8988T (cell line): ENCODE measurements around the gene DPEP1.
"Not testable (repeated sequence)": the region's sequence is repeated elsewhere in the genome, so short reads cannot be mapped to it uniquely, and the experiment has no call there.

Experiments
- DNase-seq: peaks from one replicate; pipeline ENCODE4 v3.0.0; 2011

Gene DPEP1

GRCh38 chr16:89653656-89654295 lies 40.3 kb downstream of the DPEP1 start:
- no peak for DNase-seq

- DNase-seq, result no peak
Observed at GRCh38 chr16:89655062-89655643, 41.7 kb downstream of the DPEP1 start.

- DNase-seq, result peak; percentile 33
Observed at GRCh38 chr16:89656435-89657121, 43.1 kb downstream of the DPEP1 start.

GRCh38 chr16:89657442-89658220 lies 44.2 kb downstream of the DPEP1 start, which contains the start of the genes CHMP1A and SPATA33:
Gene CHMP1A (minus strand): TSS chr16:89657708. CDS start chr16:89657588, 120 bp downstream.
Gene SPATA33 (plus strand): TSS chr16:89657836. CDS start chr16:89657912, 76 bp downstream.
- peak; percentile 97 for DNase-seq

DNA sequence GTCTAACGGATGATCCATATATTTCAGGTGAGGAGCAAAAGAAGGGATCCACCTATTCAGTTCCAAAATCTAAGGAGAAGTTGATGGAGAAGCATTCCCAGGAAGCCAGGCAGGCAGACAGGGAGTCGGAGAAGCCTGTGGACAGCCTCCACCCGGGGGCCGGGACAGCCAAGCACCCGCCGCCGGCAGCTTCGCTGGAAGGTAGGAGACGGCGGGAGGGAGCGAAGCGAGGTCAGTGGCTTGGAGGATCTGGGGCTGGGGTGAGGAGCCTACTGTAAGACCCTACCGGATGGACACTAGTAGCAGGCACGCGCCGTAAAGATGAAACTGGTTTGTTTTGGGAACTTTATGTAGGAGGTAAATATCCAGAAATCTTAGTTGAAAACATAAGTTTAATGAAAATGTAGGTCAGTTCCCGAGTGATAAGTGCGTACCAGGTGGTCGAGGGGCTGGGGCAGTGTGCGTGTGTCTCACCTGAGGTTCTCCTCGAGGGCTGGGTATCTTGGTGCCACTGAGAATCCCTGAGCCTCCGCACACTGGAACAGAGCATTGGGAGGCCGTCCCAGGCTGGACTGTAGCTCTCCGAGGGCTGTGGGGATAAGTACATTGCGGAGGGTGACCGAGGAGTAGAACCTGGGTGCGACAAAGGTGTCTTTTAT lies 44.9 kb downstream of the DPEP1 start:
- DNase-seq, result peak; percentile 72

DNA sequence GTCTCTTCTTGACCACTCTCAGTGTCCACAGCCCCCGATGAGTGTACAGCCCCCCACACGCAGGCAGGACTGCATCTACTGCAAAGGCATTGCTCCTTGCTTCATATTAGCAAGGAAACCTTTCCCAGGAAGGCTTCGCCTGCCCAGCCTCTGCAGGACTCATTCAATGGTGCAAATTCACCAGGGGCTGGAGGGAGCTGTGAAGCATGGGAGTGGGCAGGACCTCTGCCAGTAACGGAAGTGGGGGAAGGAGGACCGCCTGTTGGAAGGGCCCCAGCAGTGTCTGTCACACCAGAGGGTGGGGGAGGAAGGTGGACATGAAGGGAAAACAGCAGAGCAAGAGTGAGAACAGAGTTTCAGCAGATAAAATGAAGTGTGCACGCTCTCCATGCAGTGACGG lies 46.7 kb downstream of the DPEP1 start:
- no peak for DNase-seq

DNA sequence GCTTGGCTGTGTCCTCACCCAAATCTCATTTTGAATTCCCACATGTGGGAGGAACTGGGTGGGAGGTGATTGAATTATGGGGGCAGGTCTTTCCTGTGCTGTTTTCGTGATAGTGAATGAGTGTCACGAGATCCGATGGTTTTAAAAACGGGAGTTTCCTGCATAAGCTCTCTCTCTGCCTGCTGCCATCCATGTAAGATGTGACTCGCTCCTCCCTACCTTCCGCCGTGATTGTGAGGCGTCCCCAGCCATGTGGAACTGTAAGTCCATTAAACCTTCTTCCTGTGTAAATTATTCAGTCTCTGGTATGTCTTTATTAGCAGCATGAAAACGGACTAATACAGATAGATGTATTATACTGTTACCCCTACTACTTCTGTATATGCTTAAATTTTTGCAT lies 47.8 kb downstream of the DPEP1 start:
- DNase-seq, result no peak

GRCh38 chr16:89664238-89664637 lies 50.8 kb downstream of the DPEP1 start:
- not testable (repeated sequence) for DNase-seq

GRCh38 chr16:89667000-89667399 lies 53.6 kb downstream of the DPEP1 start:
- DNase-seq, result not testable (repeated sequence)

DNA sequence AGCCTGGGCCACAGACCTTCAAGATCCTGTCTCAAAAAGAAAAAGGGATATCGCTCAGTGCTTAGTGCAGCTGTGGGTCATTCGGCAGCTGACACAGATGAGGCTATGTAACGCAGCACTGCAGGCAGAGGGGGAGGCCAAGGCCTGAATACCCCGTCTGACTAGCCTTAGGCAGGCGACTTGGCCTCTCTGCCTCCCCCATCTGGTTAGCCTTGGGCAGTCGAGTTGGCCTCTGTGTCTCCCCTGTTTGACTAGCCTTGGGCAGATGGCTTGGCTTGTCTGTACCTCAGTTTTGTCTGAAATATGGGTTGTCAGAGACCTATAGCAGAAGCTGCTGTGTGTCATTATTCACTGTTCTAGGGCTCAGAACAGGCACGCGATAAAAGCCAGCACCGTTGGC lies 54.2 kb downstream of the DPEP1 start:
- no peak for DNase-seq

DNA sequence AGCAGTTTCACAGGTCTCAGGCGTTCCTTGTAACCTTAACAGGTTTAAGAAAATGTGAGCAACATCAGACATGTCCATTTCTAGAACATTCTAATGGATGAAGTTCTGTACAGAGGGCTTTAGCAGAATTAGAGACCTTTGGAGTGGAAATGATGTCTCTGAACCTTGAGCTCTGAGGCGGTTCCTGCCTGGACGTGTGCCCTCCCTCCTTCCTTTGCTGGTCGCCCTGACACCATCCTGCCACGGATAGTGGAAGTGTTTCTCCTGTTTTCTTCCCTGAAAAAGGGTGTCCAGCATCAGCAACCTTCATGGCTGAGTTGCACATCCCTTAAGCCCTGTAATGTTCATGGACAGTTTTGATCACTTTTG lies 55.3 kb downstream of the DPEP1 start:
- no peak for DNase-seq

GRCh38 chr16:89669755-89670154 lies 56.3 kb downstream of the DPEP1 start:
- no peak for DNase-seq

DNA sequence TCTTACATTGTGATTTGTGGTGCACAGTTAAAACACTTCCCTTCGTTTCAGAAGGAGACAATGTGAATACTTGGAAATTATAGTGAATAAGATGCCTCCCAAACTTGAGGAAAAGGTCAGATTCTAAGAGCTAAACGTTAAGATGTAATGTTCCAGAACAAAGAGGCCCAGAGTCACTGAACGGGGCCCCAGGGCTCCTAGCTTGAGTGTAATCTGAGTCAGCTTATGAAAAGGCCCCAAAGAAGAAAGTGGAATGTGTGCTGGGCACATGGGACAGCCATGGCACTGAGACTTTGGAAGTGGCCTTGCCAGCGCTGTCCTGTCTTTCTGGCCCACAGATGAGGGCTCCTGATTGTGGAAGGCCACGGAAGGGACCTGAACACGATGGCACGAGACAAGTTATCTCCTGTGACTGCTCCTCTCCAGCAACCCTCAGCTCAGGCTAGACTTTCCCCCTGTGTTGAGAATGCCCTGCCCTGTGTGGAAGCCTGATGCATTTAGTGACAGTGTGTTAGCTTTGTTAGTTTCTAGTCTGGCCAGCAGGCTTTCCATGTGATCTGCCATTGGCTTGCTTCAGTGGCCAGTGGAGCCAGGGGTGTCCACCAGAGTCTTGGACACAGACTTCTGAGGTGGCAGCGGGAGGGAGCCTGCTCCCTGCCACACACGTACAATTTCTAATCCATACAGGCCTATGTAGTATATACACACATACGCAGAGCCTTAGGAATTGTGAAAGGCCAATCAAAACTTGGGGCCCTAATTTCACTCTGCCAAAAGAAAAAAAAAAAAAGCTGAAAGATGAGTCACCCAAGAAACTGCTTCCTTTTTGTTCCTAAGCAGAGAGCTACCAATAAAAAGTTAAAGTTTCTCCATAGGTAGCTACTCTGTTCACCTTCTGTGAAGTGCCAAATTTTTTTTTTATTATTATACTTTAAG lies 57.3 kb downstream of the DPEP1 start:
- DNase-seq, result no peak

DNA sequence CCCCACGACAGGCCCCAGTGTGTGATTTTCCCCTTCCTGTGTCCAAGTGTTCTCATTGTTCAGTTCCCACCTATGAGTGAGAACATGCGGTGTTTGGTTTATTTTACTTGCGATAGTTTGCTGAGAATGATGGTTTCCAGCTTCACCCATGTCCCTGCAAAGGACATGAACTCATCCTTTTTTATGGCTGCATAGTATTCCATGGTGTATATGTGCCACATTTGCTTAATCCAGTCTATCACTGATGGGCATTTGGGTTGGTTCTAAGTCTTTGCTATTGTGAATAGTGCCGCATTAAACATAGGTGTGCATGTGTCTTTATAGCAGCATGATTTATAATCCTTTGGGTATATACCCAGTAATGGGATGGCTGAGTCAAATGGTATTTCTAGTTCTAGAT lies 58.1 kb downstream of the DPEP1 start:
- not testable (repeated sequence) for DNase-seq

DNA sequence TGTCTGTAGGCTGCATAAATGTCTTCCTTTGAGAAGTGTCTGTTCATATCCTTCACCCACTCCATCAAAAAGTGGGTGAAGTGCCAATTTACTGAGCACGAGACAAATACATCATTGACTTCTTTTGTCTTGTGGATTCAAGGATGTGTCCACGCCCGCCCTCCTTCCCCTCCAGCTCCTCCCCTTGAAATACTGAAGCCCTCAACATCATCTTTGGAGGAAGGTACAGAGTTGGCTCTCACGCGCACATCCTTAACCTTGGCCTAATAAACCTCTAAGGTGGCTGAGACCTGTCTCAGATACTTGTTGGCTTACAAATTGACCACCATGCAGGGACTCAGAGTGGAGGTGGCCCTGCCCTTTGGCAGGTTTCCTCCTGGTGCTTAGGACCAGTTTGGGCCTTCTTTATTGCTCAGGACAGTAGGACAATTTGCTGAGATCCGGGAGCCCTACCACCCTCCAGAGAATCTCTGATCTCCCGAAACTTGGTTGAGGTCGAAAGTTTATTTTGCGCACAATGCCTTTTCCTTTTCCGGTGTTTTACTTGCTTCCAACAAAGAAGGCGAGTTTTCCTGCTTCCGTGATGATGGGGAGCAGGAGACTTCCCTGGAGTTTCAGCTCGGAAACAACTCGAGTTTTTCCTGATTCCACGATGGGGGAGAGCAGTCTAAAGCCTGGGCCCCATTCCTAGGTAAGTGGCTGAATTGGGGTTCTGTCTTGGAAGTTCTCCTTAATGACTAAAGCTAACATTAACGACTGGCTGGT lies 58.9 kb downstream of the DPEP1 start:
- no peak for DNase-seq

DNA sequence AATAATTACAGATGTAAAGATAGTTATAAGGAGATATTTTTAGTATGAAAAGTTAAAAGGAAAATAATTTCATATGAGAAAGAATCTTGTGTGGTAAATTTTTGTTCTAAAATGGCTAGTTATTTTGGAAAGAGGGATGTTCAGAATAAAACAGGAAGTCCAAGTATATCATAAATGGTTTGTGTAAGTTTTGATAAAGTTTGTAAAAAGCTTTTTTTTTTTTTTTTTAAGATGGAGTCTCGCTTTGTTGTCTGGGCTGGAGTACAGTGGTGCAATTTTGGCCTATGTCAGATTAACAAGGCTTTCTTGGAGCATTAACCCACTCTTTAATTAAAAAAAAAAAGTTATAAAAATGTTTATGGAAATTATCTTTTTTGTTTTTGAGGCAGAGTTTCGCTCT lies 64.8 kb downstream of the DPEP1 start:
- no peak for DNase-seq

DNA sequence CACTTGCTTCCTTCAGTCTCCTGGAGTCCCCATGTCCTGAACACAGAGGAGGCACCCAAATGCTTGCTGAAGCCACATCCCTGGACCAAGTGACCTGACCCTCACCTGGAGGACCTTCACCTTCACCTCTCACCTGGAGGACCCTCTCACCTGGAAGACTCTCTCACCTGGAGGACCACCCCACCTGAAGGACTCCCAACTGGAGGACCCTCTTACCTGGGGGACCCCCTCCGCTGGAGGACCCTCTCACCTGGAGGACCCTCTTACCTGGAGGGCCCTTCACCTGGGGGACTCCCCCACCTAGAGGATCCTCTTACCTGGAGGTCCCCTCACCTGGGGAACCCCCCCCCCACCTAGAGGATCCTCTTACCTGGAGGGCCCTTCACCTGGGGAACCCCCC lies 72.5 kb downstream of the DPEP1 start:
- DNase-seq, result no peak

GRCh38 chr16:89686520-89687091 lies 73.2 kb downstream of the DPEP1 start, which contains the start of gene CDK10:
Gene CDK10 (plus strand): TSS chr16:89686689. CDS start chr16:89686711, 22 bp downstream.
- DNase-seq, result peak; percentile 99

DNA sequence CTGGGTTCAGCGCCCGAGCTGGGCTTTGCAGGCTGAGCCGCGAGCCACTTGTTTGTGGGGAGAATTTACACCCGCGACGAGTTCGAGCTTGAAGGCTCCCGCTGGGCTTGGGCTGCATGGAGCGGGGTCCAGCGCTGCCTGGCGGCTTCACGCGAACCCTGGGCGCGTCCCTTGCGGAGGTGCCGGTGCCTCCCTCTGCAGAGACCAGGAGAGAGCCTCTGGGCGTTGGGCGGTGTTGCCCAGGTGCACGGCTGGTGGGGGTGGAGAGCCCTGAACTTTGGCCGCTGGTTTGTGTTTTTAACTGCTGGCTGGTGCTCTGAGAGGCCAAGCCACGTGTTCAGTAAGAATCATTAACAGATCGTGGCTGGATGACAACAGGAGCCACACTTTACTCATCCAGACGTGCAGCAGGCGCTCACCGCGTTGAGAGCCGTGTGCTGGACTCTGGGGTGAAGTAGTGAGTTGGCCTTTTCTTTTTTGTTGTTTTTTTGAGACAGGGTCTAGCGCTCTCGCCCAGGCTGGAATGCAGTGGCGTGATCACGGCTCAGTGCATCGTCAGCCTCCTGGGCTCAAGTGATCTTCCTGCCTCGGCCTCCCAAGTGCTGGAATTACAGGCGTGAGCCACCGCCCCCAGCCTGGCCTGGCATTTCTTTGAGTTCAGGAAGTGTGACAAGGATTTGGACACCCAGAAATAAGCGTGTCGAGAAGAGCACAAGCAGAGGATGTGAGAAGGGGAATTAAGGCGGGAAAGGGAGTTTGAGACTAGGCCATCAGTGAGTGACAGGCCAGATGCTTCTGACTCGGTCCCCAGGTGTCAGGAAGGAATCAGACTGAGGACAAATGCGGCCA lies 73.9 kb downstream of the DPEP1 start:
- DNase-seq, result peak; percentile 53
